GM21515 (cell line): Measurements from ENCODE around the gene DIAPH1.
A peak's percentile ranks its signal among the peaks of the same experiment; 100 is the strongest.

Experiments
- ATAC-seq: cut with Tn5 transposase; IDR thresholded peaks from one replicate; pipeline ENCODE4 v1.9.1; 2021; ENCODE audit not compliant: unreplicated experiment

Gene DIAPH1

DNA sequence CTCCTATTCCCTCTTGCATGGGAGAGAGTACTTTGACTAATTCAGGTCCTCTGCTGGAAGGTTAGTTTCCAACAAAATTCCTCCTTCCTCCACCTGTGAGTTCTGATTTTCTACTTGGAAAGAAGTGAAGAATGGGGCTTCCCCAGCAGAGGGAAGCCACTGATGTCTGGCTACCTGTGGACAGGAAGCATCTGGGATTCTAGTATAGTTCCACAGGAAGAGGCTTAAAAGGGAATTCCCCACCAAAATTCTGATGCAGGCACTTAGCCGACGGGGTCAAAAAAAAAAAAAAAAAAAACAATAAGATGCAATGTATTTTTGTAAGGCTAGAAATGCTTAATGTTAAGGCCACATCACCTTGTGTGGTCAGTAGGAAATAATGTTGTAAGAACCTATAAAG lies 96.5 kb downstream of the DIAPH1 start:
- no peak for ATAC-seq

DNA sequence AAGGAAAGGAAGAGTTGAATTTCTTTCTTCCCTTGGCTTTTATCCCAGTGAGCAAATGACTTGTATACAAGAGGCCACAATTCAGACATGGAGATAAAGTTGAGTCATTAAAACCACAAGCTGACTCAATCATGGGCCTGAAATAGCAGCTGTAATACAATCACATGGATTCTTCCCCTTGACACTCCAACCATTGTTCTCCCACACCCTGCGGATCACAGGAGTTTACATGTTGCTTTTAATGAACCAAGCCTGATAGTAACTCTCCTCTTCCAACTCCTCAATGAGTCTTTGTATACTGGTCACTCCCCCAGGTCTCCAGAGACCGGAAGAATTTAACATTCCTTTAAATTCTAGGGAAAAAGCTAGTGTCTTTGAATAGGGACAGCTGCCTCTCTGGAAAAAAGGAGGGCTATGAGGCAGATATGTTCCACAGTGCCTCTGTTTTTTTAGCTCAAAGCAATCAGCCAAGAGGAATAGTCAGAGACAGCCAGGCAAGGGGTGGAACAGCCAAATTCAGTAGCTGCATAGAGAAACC lies 97.5 kb downstream of the DIAPH1 start:
- no peak for ATAC-seq

DNA sequence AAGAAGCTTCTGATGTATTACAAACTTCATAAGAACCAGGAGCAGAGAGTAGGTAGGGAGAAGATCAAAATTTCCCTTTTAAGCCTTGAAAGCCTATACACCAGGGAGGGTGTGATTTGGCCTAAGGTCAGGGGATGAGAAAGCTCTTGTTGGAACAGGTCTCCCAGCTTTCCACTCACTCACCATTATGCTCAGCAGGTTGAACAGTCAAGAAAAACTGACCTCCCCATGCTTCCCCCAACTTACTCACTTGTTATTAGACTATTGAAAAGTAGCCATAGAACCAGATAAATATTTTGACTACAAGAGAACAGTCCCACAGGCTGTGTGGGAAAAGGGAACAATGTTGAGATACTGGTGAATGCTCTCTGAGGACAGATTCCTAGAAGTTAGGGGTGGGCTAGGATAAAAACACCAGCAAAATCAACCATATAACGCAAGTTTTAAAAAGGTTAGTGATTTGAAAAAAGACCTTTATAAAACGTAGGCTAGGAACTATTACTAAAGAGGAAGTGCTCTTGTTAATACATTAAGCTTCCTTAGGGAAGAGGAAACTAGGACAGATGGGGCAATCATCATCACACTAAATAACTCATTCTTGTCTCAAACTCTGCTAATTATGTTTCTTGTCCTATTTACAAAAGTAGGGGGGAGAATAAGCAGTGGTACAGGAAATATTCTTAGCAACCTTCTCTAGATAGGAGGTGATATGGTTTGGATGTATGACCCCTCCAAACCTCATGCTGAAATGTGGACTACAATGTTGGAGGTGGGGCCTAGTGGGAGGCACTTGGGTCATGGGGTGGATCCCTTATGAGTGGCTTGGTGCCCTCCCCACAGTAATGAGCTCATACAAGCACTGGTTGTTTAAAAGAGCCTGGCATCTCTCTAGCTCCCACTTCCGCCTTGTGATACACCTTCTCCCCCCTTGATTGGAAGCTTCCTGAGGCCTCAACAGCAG lies 98.9 kb downstream of the DIAPH1 start:
- ATAC-seq = no peak

DNA sequence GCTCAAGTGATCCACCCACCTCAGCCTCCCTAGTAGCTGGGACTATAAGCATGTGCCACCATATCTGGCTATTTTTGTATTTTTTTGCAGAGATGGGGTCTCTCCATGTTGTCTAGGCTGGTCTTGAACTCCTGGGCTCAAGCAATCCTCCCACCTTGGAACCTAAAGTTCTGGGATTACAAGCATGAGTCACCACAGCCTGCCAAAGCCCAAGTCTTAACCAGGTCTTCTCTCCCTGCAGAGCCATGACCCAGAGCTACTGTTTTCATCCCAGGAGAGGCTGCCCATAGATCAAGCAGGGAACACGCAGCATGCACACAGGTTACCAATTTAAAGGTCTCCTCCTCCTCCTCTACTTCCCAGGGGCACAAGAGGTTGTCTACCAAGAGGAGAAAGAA lies 100.2 kb downstream of the DIAPH1 start:
- ATAC-seq = no peak

- no peak for ATAC-seq
These were observed 100.8 kb downstream of the DIAPH1 start for GRCh38 chr5:141517880-141518617.

DNA sequence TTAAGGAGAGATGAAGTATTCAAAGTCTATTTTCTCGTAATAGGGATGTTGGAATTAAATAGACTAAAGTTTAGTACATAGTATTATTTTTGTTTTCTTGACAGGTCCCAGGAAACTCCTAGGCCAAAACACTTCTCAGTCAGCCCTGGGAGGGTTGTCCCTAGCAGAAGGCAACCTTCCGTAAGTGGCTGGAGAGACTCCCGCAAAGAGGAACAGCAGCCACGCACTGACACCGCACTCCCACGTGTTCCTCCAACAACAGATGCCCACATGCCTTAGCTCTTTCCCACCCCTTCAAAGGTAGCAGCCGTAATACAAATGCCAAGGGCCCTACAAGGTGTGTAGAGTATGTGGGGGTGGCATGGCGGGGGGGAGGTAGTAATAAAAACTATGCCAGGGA lies 101.5 kb downstream of the DIAPH1 start:
- no peak for ATAC-seq

DNA sequence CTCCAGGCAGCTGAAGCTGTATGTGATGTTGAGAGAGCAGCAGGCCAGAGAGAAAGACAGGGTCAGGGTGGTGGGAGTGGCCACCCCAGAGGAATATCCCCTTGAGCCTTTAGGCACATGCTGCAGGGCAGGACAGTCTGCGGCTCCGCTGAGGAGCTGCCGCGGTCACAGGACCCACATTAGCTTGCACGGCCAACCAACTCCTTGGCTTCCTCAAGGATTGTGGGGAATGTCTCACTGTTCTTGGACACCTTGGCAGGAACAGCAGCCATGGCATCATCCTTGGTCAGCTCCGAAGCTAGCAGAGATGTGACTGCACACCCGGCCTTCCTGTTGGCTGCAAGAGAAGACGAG lies 102.2 kb downstream of the DIAPH1 start:
- no peak for ATAC-seq

DNA sequence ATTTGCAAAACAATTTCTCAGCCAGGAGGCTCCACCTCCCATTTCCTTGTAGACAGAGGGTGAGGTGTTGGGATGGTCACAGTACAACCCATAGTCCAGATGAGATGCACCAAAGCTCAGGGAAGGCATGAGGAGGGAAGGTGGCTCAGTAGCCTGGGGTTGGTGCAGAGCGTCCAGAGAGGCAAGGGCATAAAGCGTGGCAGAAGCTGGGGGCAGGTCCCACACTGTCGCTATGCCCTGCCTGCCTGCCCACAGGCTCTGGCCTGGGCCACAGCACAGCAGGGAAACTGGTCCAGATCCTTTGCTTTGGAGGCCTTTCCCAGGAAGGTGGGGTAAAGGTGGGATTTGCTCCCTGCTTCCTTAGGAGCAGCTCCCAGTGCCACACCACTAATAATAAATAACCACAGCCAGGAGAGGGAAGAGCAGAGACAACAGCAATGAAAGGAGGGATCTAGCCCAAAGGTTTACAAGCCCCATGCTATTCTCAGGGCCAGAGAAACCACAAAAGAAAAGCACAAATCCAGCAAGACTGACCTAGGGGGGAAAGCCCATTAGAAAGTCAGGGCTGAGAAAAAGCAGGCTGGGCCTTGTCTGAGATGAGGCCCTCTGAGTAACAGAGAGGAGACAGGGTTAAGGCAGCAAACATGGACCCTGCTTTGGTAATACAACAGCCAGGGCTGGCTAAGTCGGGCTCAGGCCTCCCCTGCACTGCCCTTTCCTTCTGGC lies 102.7 kb downstream of the DIAPH1 start:
- no peak for ATAC-seq

DNA sequence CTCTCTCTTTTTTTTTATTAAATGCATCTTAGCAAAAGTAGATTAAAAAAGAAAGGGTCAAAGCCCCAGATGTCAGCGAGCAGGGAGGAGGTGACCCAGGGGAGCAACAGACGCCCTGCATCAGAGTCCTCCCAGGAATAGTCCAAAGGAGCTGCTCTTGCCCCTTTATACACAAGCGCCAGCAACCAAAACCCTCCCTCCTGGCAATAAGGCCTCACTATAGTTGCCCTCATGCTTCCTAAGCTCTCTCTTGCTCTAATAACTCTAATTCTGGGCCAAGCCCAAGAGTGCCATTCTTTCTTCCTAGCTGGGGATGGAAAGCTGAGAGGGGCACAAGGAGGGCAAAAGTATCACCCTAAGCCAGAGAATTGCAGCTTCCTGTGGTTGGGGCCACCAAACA lies 103.7 kb downstream of the DIAPH1 start:
- ATAC-seq = no peak

DNA sequence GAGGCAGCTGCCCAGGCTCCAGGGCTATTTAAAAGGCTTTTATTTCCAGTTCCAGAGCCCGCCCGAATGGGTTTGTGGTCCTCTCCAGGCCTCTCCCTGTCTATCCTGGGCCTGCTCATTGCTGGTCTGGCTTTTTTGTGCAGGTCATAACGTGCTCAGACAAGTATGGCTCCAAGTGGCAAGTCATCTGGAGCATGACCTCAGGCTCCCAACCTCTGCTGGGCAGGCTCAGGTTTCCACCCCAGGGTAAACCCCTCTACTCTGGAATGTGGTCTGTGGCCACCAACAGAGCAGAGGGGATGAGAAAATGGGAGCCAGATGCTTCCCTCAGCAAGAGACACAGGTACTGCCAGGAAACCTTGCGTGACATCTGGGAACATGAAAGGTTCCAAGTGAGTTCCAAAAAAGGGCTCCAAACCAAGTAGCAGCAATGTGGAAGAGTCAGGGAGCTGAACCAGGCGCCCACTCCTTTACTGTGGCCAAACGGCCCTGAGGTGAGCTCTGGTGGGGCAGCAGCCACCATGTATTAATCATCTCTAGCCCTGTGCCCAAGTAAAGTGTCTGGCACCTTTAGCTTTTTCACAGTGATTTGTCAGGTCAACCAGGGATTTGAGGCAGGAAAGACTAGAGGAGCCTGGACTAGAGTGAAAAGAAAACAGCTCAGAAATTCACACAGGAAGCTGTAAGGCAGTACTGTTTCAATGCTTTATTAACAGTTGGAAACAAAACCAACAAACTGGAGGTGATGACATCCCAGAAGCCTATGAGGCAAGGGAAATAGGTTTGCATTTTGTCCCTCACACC lies 104.3 kb downstream of the DIAPH1 start:
- ATAC-seq = no peak

DNA sequence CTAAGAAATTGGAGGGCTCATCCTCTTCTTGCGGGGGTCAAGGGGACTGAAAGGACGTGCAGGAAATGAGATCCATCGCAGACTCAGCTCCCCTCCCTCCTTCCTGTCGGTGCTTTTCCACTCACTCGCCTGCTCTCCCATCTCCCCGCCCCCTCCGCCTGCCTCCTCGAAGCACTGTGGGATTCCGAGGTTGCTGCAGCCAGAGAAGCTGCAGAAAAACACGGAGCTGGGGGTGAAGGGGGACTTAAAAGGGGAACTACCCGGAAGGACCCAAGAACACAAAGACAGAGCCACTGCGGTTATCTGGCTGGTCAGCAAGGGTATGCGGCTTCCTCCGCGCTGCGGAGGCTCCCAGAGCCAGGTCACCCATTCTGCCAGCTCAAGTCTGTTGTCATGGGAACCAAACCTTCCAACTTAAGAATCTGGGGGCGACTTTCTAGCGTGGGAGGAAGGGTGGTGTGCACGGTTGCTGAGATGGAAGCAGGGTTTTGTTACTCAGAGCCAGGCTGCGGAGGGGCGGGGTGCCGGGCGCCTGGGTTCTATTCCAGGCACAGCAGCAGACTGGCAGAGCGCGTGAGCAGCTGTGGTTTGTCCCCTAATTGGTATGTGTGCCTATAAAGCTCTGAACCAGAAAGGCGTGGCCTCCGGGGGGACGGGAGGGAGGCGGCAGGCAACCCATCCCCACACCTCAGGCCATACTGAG lies 105.0 kb downstream of the DIAPH1 start:
- ATAC-seq = no peak

- no peak for ATAC-seq
These were observed 105.7 kb downstream of the DIAPH1 start for GRCh38 chr5:141512911-141513626.

- ATAC-seq = no peak
These were observed 106.3 kb downstream of the DIAPH1 start for GRCh38 chr5:141512390-141512910.

DNA sequence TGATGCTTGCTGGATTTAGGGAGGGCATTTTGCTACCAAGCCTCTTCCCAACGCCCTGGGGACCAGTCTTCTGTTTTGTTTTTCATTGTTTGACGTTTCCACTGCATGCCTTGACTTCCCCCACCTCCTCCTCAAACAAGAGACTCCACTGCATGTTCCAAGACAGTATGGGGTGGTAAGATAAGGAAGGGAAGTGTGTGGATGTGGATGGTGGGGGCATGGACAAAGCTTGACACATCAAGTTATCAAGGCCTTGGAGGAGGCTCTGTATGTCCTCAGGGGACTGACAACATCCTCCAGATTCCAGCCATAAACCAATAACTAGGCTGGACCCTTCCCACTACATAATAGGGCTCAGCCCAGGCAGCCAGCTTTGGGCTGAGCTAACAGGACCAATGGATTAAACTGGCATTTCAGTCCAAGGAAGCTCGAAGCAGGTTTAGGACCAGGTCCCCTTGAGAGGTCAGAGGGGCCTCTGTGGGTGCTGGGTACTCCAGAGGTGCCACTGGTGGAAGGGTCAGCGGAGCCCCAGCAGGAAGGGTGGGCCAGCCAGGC lies 107.0 kb downstream of the DIAPH1 start:
- no peak for ATAC-seq

DNA sequence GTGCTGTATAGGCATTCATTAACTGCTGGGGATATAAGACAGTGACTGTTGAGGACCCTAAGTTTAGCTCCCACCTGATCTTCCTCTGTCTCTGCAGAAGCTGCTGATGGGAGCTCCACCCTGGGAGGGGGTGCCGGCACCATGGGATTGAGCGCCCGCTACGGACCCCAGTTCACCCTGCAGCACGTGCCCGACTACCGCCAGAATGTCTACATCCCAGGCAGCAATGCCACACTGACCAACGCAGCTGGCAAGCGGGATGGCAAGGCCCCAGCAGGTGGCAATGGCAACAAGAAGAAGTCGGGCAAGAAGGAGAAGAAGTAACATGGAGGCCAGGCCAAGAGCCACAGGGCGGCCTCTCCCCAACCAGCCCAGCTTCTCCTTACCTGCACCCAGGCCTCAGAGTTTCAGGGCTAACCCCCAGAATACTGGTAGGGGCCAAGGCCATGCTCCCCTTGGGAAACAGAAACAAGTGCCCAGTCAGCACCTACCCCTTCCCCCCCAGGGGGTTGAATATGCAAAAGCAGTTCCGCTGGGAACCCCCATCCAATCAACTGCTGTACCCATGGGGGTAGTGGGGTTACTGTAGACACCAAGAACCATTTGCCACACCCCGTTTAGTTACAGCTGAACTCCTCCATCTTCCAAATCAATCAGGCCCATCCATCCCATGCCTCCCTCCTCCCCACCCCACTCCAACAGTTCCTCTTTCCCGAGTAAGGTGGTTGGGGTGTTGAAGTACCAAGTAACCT lies 107.8 kb downstream of the DIAPH1 start:
- peak; percentile 30 for ATAC-seq

DNA sequence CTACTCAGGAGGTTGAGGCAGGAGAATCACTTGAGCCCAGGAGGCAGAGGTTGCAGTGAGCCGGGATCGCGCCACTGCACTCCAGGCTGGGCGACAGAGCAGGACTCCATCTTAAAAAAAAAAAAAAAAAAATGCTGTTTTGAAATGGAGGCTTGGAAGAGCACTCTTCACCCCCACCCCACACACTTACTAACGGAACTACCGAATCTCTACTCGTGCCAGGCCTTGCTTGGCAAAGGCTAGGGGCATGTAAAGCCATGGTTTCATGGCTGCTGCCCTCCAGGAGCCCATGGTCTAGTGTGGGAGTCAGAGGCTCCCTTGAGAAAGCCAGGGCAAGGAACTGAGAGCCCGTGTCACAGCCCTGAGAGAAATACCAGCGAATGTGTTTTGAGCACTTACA lies 108.6 kb downstream of the DIAPH1 start:
- no peak for ATAC-seq

- no peak for ATAC-seq
These were observed 109.8 kb downstream of the DIAPH1 start for GRCh38 chr5:141508798-141509611.
